Gastrocnemius medialis (tissue), 4 donors: ENCODE data around the gene USP37. TPM values are rescaled to one million over a fixed set of nuclear protein-coding genes. Genes with fewer than 3 reads are reported as not detected.
"Not testable (repeated sequence)": the region's sequence is repeated elsewhere in the genome, so short reads cannot be mapped to it uniquely, and the experiment has no call there.

Experiments
- ATAC-seq, 2 donors: fragments of 150-250 bp; one replicate each; pipeline ENCODE4 v1.9.1; 2016
- DNase-seq, 2 donors: peaks; one replicate each; pipeline ENCODE4 v3.0.0-alpha.2; 2019
- H3K27ac ChIP-seq, 4 donors: fragments of 200-600 bp; sonication (generic); 1 replicate in 1 of 4; 2 replicates in 3 of 4; pipeline ENCODE4 v1.5.1; 2016 to 2018; ENCODE audit warnings: mild to moderate bottlenecking in 2 of 4, moderate library complexity in 1 of 4
- H3K27me3 ChIP-seq, 3 donors: fragments of 200-600 bp; sonication (generic) in 2 of 3; 1 replicate in 1 of 3; 2 replicates in 2 of 3; pipeline versions ENCODE4 v1.5.1 to v1.6.0; 2016 to 2019; ENCODE audit warnings: mild to moderate bottlenecking in 1 of 3, moderate library complexity in 1 of 3
- H3K36me3 ChIP-seq, 2 donors: fragments of 200-600 bp; sonication (generic) in 1 of 2; one replicate each; pipeline ENCODE4 v1.5.1; 2017 to 2018
- H3K4me1 ChIP-seq, 2 donors: fragments of 200-600 bp; sonication (generic) in 1 of 2; one replicate each; pipeline ENCODE4 v1.5.1; 2016 to 2017; ENCODE audit warnings: mild to moderate bottlenecking in 2 of 2
- H3K4me3 ChIP-seq, 4 donors: fragments of 200-600 bp; sonication (generic) in 3 of 4; 1 replicate in 1 of 4; 2 replicates in 3 of 4; pipeline ENCODE4 v1.5.1; 2016 to 2019; ENCODE audit warnings: mild to moderate bottlenecking in 2 of 4
- H3K9me3 ChIP-seq, 3 donors: fragments of 200-600 bp; sonication (generic) in 2 of 3; 1 replicate in 1 of 3; 2 replicates in 2 of 3; pipeline ENCODE4 v1.5.1; 2016 to 2019
- CTCF ChIP-seq, 5 experiments: fragments of 450-650 bp in 3 of 5; fragments of 200-600 bp in 2 of 5; sonication (generic) in 2 of 5; IDR thresholded peaks in 4 of 5; conservative IDR thresholded peaks in 1 of 5; 1 replicate in 4 of 5; 2 replicates in 1 of 5; pipeline ENCODE4 v1.5.1; 2016 to 2019; ENCODE audit warnings: antibody characterized with exemption in 5 of 5, mild to moderate bottlenecking in 3 of 5, moderate library complexity in 3 of 5
- POLR2A ChIP-seq, 2 donors: fragments of 450-650 bp; IDR thresholded peaks; one replicate each; pipeline ENCODE4 v1.6.1; 2017; ENCODE audit warnings: antibody characterized with exemption in 2 of 2, mild to moderate bottlenecking in 2 of 2, moderate library complexity in 2 of 2
- in situ Hi-C, 4 donors: fragments of 200-750 bp; cut with MboI; loops; one replicate each; pipeline versions ENCODE4 v1.15.0 to v1.8.0; 2017; ENCODE audit warnings: low sequenced_read_pairs in 4 of 4
- intact Hi-C: fragments of 100-400 bp; cut with DNase I; formaldehyde crosslinking; loops from one replicate; pipeline ENCODE4 v1.15.1; 2023; ENCODE audit warnings: low total_unique reads
- total RNA-seq, 4 donors: library from RNA; depleted of rRNA; stranded (reverse); fragments of >200 nt; gene quantifications; one replicate each; pipeline versions ENCODE4 v1.1.0 to v1.2.3, GENCODE V29; 2016

The USP37 gene
- total RNA-seq, 4 donors from 2014 or later: 7.0 to 12.4 (median 8.0) TPM

GRCh38 chr2:218558986-218559385 is 9.2 kb downstream of the USP37 start:
- H3K27me3 ChIP-seq: no peaks in the 10 kb centered on the region
- intact Hi-C loops: no loop called here
- H3K4me3 ChIP-seq: no peak overlapping the region
- H3K9me3 ChIP-seq: no peaks in the 10 kb centered on the region
- ATAC-seq (no peak), DNase-seq (no peak)
- TF ChIP-seq POLR2A (IDR thresholded peaks at IDR 0.05) (no peak), CTCF (IDR thresholded peaks at IDR 0.05 in 4 of 5, conservative IDR thresholded peaks at IDR 0.05 in 1 of 5) (no peak)
- no peak overlapping the region for H3K27ac ChIP-seq
- H3K4me1 ChIP-seq: no peaks in the 10 kb centered on the region
- peaks cover 0 to 57% of the 10 kb centered on the region in 2 donors for H3K36me3 ChIP-seq
- in situ Hi-C loops: no loop called here

- H3K27me3 ChIP-seq: no peaks in the 10 kb centered on the region
- no peak overlapping the region for H3K4me3 ChIP-seq
- H3K27ac ChIP-seq: no peak overlapping the region
- H3K9me3 ChIP-seq: no peaks in the 10 kb centered on the region
- in situ Hi-C loops (no loop called here), intact Hi-C loops (no loop called here)
- no peaks in the 10 kb centered on the region for H3K4me1 ChIP-seq
- peaks cover 0 to 66% of the 10 kb centered on the region in 2 donors for H3K36me3 ChIP-seq
- ATAC-seq: no peak
- TF ChIP-seq CTCF (IDR thresholded peaks at IDR 0.05 in 4 of 5, conservative IDR thresholded peaks at IDR 0.05 in 1 of 5) (no peak), POLR2A (IDR thresholded peaks at IDR 0.05) (no peak)
- no peak for DNase-seq
Measured at GRCh38 chr2:218557941-218558340, 10.2 kb downstream of the USP37 start.

- Histone ChIP-seq H3K9me3 (no peaks in the 10 kb centered on the region), H3K4me3 (no peak overlapping the region), H3K36me3 (peaks cover 0 to 77% of the 10 kb centered on the region in 2 donors), H3K4me1 (no peaks in the 10 kb centered on the region), H3K27me3 (no peaks in the 10 kb centered on the region), H3K27ac (no peak overlapping the region)
- ATAC-seq: no peak
- in situ Hi-C loops (no loop called here), intact Hi-C loops (no loop called here)
- DNase-seq: no peak
- no peak for TF ChIP-seq POLR2A (IDR thresholded peaks at IDR 0.05)
- no peak for TF ChIP-seq CTCF (IDR thresholded peaks at IDR 0.05 in 4 of 5, conservative IDR thresholded peaks at IDR 0.05 in 1 of 5)
Measured at GRCh38 chr2:218555527-218555926, 12.6 kb downstream of the USP37 start.

GRCh38 chr2:218554225-218554624 is 13.9 kb downstream of the USP37 start:
- in situ Hi-C loops, H3K27me3 ChIP-seq, H3K4me3 ChIP-seq, H3K4me1 ChIP-seq, H3K9me3 ChIP-seq, intact Hi-C loops, ATAC-seq, DNase-seq, H3K27ac ChIP-seq: not testable (repeated sequence)
- peaks cover 0 to 65% of the 10 kb centered on the region in 2 donors for H3K36me3 ChIP-seq

- H3K4me1 ChIP-seq: peaks cover 0 to 3% of the 10 kb centered on the region in 2 donors
- peaks cover 3 to 68% of the 10 kb centered on the region in 2 donors for H3K36me3 ChIP-seq
- H3K9me3 ChIP-seq: no peaks in the 10 kb centered on the region
- no peaks in the 10 kb centered on the region for H3K27me3 ChIP-seq
- TF ChIP-seq CTCF (IDR thresholded peaks at IDR 0.05 in 4 of 5, conservative IDR thresholded peaks at IDR 0.05 in 1 of 5) (no peak), POLR2A (IDR thresholded peaks at IDR 0.05) (no peak)
- H3K27ac ChIP-seq: no peak overlapping the region
- no peak for ATAC-seq
- H3K4me3 ChIP-seq: no peak overlapping the region
- no peak for DNase-seq
- in situ Hi-C loops (no loop called here), intact Hi-C loops (no loop called here)
Measured at GRCh38 chr2:218547978-218548377, 20.2 kb downstream of the USP37 start.
